ENCODE results near the gene POLR1A.

POLR1A gene

DNA sequence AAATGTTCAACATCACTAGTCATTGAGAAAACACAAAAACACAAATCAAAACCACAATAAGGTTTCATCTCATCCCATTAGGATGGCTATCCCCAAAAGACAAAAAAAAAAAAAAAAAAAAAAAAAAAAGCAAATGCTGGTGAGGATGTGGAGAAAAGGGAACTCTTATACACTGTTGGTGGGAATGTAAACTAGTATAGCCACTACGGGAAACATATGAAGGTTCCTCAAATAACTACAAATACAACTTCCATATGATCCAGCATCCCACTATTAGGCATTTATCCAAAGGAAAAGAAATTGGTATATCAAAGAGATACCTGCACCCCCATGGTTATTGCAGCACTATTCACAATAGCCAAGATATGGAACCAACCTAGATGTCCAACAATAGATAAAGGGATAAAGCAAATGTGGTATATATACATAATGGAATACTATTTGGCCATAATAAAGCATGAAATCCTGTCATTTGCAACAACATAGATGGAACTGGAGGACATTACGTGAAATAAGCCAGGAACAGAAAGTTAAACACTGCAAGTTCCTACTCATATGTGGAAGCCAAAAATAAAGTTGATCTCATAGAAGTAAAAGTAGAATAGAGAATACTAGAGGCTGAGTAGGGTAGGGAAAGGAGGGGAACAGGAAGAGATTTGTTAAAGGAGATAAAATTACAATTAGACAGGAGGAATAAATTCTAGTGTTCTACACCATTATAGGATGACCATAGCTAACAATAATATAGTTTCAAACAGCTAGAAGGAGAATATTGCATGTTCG is 8.4 kb downstream of the POLR1A start:
- DNase-seq (ENCODE audit: low read depth, low spot score) = no peak

GRCh38 chr2:86094229-86094628 is 11.5 kb downstream of the POLR1A start:
- no peak for DNase-seq (ENCODE audit: low read depth, low spot score)

DNA sequence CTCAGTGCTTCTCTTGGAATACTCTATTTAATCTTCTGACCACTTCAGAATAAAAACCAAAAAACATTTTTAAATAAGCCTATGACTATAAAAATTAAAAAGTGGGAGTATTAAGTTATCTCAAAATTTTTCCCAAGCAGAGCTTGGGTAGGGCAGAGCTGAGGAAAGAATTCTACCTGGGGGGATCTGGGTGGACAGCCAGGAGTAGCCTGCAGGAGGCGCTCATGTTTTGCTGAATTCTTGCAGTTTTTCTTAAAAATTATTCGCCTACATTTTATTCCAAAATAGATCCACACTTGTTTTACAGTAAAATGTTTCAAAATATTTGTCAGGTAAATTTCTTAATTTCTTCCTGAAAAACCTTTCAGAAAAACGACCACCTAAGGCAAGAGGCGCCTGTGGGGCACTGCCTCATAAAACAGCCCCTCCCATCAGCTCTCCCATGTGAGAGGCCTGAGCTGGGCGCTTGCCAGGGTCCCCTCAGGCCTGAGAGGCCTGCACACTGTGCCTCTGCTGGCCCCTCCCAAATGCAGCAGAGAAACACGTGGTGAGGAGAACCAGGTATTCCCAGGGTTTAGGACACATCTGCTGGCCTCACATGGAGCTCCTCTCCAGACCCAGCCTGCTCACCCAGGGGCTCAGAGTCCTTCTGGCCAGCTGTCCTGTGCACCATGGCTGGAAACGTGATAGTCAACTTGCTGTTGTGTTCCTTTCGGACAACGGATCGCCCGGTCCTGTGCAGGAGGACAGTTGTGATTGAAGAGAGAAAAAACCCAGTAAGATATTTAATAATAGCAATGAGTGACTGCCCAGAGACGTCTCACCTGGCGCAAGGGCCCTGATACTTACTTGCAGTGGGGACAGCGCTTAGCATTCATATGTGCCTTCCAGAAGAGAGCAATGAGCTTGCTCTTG is 17.5 kb downstream of the POLR1A start:
- no peak for DNase-seq (ENCODE audit: low read depth, low spot score)

DNA sequence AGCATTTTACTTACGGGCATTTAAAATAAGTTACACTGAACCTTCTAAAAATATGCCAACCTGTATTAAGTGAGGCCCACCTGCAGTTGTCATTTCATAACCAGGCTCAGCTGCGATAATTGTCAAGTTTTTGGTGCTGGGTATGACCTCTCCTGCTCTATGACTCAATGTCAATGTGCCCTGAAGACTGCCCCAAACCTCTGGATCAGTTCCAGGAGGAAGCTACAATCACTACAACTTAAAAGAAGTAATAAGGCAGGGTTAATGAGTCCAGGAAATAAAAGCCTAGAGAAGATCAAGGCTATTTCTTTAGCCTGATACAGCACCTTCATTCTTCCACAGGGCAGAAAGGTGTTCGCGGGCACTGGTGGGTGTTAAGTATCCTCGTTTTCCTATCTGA is 22.9 kb downstream of the POLR1A start:
- DNase-seq (ENCODE audit: low read depth, low spot score) = no peak

- no peak for DNase-seq (ENCODE audit: low read depth, low spot score)
Observed at GRCh38 chr2:86081724-86082123, 24.0 kb downstream of the POLR1A start.

DNA sequence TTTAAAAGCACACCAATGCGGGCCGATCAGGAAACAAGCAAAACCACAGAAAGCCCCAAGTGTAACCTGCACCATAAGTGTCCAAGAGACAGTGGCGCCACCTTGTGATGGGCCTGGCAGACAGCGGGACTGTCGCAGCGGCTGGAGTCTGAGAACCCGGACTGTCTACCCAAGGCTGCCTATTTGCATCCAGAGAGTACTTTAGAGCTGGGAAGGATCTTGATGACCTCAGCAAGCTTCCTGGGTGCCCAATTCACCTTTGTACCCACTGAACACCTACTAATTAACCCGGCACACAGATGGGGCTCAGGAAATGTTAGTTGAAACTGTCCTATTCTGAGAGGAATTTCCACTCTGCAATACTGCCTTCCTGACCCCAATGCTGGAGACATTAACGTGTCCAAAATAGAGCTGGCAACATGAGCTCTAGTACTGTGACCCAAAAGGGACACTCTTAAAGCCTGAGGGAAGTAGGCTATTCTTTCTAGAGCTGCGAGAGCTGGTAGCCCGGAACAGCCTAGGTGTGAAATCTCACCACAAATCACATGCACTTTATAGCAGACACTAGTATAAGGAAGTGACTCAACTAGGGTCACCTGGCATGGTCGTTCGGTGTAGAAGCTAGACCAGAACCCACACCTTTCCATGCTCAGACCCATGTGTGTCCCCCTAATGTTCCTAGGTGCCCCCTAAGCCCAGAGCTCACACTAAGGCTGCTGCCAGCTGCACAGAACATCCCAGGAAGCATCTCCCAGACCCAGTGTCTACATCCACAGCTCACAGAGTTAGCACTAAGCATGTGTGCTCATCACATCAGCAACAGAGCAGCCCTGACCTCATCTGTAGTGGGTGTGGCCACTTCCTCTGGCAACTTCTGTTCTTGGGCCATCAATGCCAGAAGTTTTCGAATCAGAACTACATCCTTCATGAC is 25.4 kb downstream of the POLR1A start:
- no peak for DNase-seq (ENCODE audit: low read depth, low spot score)

GRCh38 chr2:86078774-86079545 is 26.7 kb downstream of the POLR1A start:
- DNase-seq (ENCODE audit: low read depth, low spot score) = no peak

DNA sequence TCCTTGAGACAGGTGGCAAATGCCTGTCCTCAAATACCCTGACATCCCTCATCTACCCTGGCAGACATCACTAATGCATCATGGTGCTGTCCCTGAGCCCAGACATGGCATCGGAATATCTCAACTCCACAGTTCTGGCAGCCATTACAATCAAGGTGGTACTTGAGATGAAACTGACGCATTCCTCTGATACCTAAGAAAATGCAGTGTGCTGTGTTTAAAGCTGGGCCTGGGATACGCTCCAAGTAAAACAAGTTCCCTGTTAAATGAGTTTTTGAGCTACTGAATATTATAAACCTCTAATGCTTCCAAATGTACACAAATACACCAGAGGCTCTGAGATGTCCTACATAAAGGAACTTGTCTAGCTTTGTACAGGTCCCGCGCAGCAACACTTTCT is 29.8 kb downstream of the POLR1A start:
- DNase-seq (ENCODE audit: low read depth, low spot score) = no peak

GRCh38 chr2:86074811-86075210 is 30.9 kb downstream of the POLR1A start:
- DNase-seq (ENCODE audit: low read depth, low spot score) = no peak

DNA sequence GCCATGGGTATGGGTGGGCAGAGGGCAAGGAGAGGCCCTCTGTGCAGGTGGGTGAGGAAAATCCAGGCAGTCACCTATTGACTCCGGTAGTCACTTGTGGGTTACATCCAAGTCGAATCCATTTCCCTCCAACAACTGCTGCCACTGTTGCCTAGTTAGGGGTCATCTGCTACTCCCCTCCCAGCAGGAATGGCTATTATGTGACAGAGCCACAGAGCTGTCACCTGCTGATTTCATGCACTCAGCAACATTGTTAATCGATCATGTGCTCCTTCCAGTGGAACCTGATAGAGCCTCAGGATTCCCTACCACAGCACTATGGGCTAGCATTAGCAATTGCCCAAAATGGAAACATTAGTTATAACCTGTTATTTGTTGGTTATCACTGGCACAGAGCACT is 31.4 kb downstream of the POLR1A start:
- no peak for DNase-seq (ENCODE audit: low read depth, low spot score)

- DNase-seq (ENCODE audit: low read depth, low spot score) = no peak
Observed at GRCh38 chr2:86073225-86073624, 32.5 kb downstream of the POLR1A start.

GRCh38 chr2:86072271-86072858 is 33.3 kb downstream of the POLR1A start:
- peak; percentile 96 for DNase-seq (ENCODE audit: low read depth, low spot score)

DNA sequence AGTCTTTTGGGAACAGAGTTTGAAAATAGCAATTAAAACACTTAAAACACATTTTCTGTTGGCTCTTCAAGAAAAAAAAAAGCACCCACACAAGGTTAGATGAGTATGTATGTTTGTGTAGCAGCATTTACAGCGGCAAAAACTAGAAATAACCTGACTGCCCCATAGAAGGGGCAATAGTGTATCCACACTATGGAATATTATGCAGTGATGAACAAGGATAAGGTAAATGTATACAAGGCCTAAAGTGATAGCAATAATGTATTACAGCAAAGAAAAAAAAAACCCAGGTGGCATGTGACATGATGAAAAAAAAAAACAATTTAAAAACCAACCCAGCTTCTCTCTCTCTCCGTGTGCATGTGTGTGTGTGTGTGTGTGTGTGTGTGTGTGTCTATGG is 34.8 kb downstream of the POLR1A start:
- no peak for DNase-seq (ENCODE audit: low read depth, low spot score)

- DNase-seq (ENCODE audit: low read depth, low spot score) = no peak
Observed at GRCh38 chr2:86069783-86070339, 35.8 kb downstream of the POLR1A start.

GRCh38 chr2:86069091-86069685 is 36.5 kb downstream of the POLR1A start:
- DNase-seq (ENCODE audit: low read depth, low spot score) = no peak

DNA sequence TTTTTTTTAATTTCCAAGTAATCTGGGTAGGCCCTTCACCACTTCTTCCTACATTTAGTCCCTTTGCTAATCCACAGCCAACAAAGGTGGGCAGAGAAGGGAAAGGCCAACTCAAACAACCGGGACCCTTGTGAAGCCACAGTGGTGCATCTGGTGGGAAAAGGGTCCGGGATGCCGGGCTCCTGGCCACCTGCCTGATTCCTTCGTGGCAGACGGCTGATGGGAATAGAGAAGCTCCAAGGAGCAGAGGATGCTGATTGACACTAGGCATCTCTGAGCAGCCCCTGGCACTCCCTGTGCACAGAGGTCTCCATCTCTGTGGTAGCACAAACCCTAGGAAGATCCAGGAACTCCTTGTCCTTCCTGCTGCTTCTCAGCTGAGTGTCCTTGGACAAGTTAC is 37.0 kb downstream of the POLR1A start:
- no peak for DNase-seq (ENCODE audit: low read depth, low spot score)

DNA sequence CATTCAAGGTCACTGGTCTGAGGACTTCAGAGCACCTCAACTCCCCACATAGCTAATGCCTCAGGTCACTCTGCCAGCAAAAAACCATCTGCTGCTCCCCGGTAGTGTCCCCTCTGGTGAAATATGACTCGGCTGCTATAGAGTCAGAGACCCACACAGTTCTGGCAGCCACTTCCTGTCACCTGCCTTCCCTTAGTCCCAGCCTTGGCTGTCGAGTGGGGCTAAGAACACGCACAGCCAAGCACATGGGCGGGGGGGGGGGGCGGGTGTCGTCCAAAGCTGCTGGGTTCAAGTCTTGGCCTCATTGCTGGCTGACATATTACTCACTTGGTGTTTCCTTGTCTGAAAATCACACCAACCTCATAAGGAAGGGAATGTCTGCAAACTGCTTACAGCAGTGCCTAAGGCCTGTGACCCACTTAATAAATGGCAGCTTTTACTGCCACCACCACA is 37.5 kb downstream of the POLR1A start:
- no peak for DNase-seq (ENCODE audit: low read depth, low spot score)

- DNase-seq (ENCODE audit: low read depth, low spot score) = no peak
Observed at GRCh38 chr2:86066915-86067314, 38.8 kb downstream of the POLR1A start.

DNA sequence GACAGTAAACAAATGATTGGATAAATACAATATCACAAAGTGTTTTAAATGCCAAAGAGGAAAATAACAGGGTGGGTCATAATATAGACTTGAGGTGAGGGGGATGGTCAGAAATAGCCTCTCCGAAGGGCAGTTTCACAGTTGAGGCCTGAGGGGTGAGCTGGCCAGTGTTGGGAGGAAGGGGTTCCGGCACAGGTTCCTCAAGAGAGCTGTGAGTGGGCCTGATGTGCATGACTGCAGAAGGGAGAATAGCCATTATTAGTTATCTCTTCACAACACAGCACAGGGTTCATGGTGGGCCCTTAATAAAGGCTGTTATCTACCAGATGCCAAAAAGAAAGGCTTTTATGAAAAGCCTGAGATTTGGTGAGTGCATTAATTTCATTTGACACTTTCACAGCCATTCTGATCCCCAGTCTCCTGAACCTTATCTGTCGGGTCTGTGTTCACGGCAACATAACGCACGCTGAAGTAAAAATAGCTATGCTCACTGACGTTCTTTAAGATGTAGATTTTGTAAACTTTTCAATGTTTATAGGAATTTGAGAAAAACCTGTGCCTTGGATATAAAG is 39.6 kb downstream of the POLR1A start:
- no peak for DNase-seq (ENCODE audit: low read depth, low spot score)
